IPS-15b (cell line): Measurements from ENCODE around the gene STK24.

Experiments used
- H3K27me3 ChIP-seq: one replicate; pipeline ENCODE4 v1.6.1; 2013; ENCODE audit warnings: low read length; ENCODE audit not compliant: control insufficient read depth, insufficient read depth
- H3K36me3 ChIP-seq: one replicate; pipeline ENCODE4 v1.6.1; 2013; ENCODE audit warnings: low read length; ENCODE audit not compliant: control insufficient read depth, insufficient read depth
- H3K4me1 ChIP-seq: one replicate; pipeline ENCODE4 v1.6.1; 2013; ENCODE audit warnings: mild to moderate bottlenecking, low read length; ENCODE audit not compliant: control insufficient read depth, insufficient read depth
- H3K4me3 ChIP-seq: one replicate; pipeline ENCODE4 v1.5.1; 2013; ENCODE audit warnings: low read depth, low read length
- H3K9ac ChIP-seq: one replicate; pipeline ENCODE4 v1.6.1; 2013; ENCODE audit warnings: low read depth, mild to moderate bottlenecking, low read length
- H3K9me3 ChIP-seq: one replicate; pipeline ENCODE4 v1.6.1; 2013; ENCODE audit warnings: mild to moderate bottlenecking, low read length; ENCODE audit not compliant: control insufficient read depth, insufficient read depth

STK24 gene

DNA sequence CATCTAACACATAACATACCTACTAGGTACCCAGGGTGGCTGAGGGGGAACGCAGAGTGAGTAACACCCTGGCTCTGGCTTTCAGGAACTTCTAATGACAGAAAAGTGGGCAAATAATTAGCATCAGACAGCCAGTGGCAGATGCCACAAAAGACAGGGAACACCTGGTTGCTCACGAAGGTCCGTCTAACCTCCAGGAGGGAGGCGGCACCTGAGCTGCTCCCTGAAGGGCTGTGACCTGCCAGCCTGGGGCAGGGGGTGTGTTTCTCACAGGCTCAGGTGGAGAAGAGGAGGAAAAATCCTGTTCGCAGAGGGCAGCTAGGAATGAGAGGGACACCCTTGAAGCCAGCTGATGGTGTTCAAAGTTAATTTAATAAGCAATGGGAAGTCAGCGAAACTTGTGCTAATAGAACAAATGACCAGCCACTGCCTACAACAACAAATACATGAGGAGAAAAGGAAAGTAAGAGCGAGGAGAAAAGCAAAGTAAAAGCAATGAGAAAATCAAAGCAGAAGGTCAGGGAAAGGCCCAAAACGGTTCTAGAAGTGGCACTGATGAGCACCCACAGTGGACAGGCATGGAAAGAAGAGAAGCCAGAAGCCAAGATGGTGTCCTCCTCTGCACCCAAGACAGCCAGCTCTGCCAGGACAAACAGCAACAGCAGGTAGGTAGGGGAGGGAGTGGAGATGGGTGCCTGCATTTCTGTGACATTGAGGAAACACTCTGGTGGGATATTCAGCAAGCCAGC, 87.3 kb downstream of the STK24 start:
- Histone ChIP-seq H3K4me3 (no peak overlapping the region), H3K27me3 (no peaks in the 10 kb centered on the region), H3K9ac (no peak overlapping the region), H3K9me3 (no peaks in the 10 kb centered on the region), H3K4me1 (peaks cover 28% of the 10 kb centered on the region), H3K36me3 (no peaks in the 10 kb centered on the region)

GRCh38 chr13:98488736-98489135, 88.2 kb downstream of the STK24 start:
- H3K36me3 ChIP-seq: no peaks in the 10 kb centered on the region
- H3K4me3 ChIP-seq: no peak overlapping the region
- no peaks in the 10 kb centered on the region for H3K9me3 ChIP-seq
- H3K4me1 ChIP-seq: peaks cover 37% of the 10 kb centered on the region
- H3K9ac ChIP-seq: no peak overlapping the region
- H3K27me3 ChIP-seq: no peaks in the 10 kb centered on the region

DNA sequence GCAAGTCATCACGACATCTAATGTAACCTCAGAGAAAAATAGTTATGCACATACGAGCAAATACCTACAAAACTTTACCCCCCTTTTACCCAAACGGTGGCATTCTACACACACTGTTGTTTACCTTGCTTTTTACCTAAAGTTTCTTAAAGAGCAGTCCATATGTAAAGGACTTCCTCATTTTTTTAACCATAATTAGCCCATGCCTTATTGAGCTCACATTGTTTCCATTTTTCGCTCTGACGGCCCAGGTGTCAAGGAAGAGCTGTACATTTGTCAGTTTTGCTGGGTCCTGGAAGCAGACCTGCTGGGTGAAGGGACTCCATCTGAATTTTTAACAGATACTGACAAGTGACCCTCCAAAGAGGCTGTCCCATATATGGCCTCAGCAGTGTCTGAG, 89.4 kb downstream of the STK24 start:
- Histone ChIP-seq H3K4me3 (no peak overlapping the region), H3K9ac (no peak overlapping the region), H3K27me3 (no peaks in the 10 kb centered on the region), H3K9me3 (no peaks in the 10 kb centered on the region), H3K36me3 (peaks cover 2% of the 10 kb centered on the region), H3K4me1 (peaks cover 40% of the 10 kb centered on the region)

- Histone ChIP-seq H3K4me1 (peaks cover 38% of the 10 kb centered on the region), H3K36me3 (peaks cover 2% of the 10 kb centered on the region)
These were observed 89.9 kb downstream of the STK24 start for GRCh38 chr13:98487016-98487415.

DNA sequence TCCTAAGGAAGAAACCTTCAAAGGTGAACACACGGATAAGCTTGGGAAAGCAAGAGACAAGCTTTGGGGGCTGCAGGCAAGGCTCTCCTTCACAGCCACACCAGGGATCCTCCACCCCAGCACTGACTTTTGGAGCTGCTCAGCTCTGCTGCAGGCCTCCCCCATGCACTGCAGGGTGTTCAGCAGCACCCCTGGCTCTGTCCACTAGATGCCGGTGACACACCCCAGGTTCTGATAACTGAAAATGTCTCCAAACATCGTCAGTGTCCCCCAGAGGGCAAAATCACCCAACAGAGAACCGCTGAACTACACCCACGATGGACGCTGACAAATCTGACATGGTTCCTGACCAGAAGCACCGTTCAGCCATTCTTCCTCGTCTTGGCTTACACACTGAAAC, 90.5 kb downstream of the STK24 start:
- Histone ChIP-seq H3K4me1 (peaks cover 38% of the 10 kb centered on the region), H3K9me3 (no peaks in the 10 kb centered on the region), H3K27me3 (no peaks in the 10 kb centered on the region), H3K4me3 (no peak overlapping the region), H3K36me3 (peaks cover 4% of the 10 kb centered on the region), H3K9ac (no peak overlapping the region)

More at GRCh38 chr13:98487016-98487415, 89.9 kb downstream of the STK24 start:
- Histone ChIP-seq H3K4me3 (no peak overlapping the region), H3K27me3 (no peaks in the 10 kb centered on the region), H3K9ac (no peak overlapping the region), H3K9me3 (no peaks in the 10 kb centered on the region)

- Histone ChIP-seq H3K36me3 (peaks cover 8% of the 10 kb centered on the region), H3K9me3 (no peaks in the 10 kb centered on the region), H3K9ac (no peak overlapping the region), H3K4me1 (peaks cover 35% of the 10 kb centered on the region), H3K4me3 (no peak overlapping the region), H3K27me3 (no peaks in the 10 kb centered on the region)
These were observed 91.3 kb downstream of the STK24 start for GRCh38 chr13:98485561-98485960.

GRCh38 chr13:98484289-98485219, 92.4 kb downstream of the STK24 start:
- H3K4me3 ChIP-seq: peak overlapping the region; percentile 37
- H3K9ac ChIP-seq: peak overlapping the region; percentile 32
- H3K9me3 ChIP-seq: no peaks in the 10 kb centered on the region
- no peaks in the 10 kb centered on the region for H3K27me3 ChIP-seq
- H3K36me3 ChIP-seq: peaks cover 8% of the 10 kb centered on the region
- peaks cover 37% of the 10 kb centered on the region for H3K4me1 ChIP-seq

- Histone ChIP-seq H3K4me3 (peak overlapping the region; percentile 37), H3K9ac (no peak overlapping the region), H3K36me3 (peaks cover 8% of the 10 kb centered on the region), H3K27me3 (no peaks in the 10 kb centered on the region), H3K9me3 (no peaks in the 10 kb centered on the region), H3K4me1 (peaks cover 37% of the 10 kb centered on the region)
These were observed 93.2 kb downstream of the STK24 start for GRCh38 chr13:98483601-98484288.

DNA sequence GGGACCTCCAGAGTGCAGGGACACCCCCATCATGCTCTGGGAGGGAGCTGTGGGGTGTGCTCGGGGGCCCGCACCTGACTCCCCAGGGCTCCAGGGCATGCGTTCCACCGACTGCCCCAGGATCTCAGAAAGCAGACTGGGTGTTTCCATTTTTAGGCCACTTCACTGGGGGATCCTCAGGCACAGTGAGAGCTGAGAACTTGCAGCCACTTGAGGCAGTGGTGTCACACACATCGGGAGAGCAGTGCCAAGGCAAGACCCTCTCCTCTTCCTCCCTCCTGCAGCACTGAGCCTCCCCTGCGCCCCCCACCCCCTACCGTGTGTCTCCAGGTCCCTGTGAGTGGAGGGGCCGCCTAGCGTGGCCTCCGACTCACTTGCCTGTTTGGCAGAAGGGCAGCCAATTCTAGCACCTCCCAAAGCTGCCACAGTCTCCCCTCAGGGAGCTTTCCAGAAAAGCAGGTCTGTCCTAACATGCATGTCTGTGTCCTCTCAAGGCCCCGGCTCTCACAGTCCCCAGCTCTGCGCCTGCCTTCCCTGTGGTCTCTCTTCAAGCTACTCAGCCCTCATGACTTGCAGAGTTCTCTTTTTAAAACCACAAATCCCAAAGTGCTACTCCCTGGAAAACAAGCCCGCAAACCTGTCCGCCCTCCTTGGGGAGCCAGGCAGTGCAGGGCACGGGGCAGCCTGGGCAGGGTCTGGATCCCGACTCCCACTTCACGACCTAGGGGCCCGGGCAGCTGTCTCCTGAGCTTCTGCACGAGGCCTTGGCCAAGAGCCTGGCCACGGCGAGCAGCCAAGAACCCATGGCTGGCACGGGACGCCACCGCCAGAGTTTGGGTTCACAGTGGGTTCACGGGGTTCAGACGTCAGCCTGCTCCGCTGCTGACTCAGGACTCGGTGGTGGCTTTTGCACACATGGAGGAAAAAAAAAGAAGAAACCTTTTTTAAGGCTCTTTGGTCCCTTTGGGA, 94.1 kb downstream of the STK24 start:
- no peaks in the 10 kb centered on the region for H3K9me3 ChIP-seq
- no peaks in the 10 kb centered on the region for H3K27me3 ChIP-seq
- H3K4me1 ChIP-seq: peaks cover 41% of the 10 kb centered on the region
- H3K36me3 ChIP-seq: peaks cover 8% of the 10 kb centered on the region
- no peak overlapping the region for H3K9ac ChIP-seq
- no peak overlapping the region for H3K4me3 ChIP-seq

DNA sequence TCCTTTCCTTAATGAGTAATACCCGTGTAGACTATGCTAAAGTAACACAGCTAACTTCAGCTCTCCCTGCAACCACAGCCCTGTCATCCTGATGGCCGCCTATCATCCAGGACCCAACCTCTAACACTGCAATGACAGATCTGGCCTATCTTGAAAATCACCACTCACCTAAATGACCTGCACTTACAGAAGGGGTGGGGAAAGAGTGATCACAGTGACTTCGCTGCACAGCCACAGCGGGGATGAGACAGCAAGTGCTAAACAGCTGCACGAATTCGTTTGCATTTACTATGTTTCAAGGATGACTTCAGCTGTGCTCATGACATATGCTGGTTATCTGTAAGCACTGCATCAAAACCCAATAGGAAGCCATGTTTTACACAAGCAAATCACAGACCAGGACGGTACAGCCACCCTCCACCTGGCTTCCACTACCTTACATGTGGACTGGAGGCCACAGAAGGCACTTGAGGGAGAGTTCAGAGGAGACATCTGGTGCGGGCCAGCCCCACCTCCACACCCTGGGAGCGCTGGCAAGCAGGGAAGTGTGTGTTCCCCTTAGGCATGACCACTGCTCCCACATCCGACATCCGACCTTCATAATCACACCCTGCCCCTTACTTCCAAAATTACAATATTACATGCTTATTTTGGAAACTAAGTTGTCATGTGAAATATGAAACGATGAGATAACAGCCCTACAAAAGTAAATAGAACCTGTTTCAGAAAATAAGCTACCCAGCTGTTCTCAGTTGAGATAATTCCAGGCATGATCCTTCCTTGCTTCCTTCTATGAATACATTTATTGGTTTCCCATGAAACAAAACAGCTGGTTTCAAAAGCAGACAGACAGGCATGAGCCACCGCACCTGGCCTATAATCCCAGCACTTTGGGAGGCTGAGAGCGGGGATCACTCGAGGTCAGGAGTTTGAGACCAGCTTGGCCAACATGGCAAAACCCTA, 95.7 kb downstream of the STK24 start:
- Histone ChIP-seq H3K36me3 (peaks cover 8% of the 10 kb centered on the region), H3K9ac (no peak overlapping the region), H3K9me3 (no peaks in the 10 kb centered on the region), H3K27me3 (no peaks in the 10 kb centered on the region), H3K4me3 (no peak overlapping the region), H3K4me1 (peaks cover 48% of the 10 kb centered on the region)
